GM13976 (cell line): ENCODE results near the gene SEMA6B.
A peak's percentile ranks its signal among the peaks of the same experiment; 100 is the strongest.

Experiments
- DNase-seq: peaks from one replicate; pipeline ENCODE4 v3.0.0; 2012; ENCODE audit warnings: low spot score
- in situ Hi-C: fragments of 300-500 bp; cut with MboI; formaldehyde crosslinking; loops from one replicate; pipeline ENCODE4 v1.12.0; 2022; ENCODE audit warnings: low sequenced_read_pairs, mixed read lengths, inconsistent platforms; ENCODE audit not compliant: unreplicated experiment
- TF ChIP-seq, protein P1 (sequence below): IDR thresholded peaks from 2 replicates; pipeline ENCODE4 v1.5.1; 2012; ENCODE audit warnings: borderline replicate concordance, mild to moderate bottlenecking; ENCODE audit not compliant: insufficient read depth; ENCODE audit errors: extremely low read depth, missing control alignments, control extremely low read depth

Gene SEMA6B

DNA sequence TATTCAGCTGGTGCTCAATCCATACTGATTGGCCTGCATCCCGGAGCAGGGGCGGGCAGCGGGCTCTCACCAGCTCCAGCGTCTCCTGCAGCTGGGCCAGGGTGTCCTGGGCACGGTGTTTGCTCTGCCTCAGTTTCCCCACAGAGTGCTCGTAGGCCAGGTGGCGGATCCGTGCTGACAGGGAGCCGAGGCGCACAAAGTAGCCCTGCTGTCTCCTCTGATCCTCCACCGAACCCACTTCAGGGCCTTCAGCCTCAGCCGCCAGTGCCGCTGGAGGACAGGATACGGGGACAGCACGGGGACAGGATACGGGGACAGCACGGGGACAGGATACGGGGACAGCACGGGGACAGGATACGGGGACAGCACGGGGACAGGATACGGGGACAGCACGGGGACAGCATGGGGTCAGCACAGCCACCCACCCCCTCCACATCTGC, 33.9 kb downstream of the SEMA6B start:
- no peak for DNase-seq
- TF ChIP-seq, protein P1, sequence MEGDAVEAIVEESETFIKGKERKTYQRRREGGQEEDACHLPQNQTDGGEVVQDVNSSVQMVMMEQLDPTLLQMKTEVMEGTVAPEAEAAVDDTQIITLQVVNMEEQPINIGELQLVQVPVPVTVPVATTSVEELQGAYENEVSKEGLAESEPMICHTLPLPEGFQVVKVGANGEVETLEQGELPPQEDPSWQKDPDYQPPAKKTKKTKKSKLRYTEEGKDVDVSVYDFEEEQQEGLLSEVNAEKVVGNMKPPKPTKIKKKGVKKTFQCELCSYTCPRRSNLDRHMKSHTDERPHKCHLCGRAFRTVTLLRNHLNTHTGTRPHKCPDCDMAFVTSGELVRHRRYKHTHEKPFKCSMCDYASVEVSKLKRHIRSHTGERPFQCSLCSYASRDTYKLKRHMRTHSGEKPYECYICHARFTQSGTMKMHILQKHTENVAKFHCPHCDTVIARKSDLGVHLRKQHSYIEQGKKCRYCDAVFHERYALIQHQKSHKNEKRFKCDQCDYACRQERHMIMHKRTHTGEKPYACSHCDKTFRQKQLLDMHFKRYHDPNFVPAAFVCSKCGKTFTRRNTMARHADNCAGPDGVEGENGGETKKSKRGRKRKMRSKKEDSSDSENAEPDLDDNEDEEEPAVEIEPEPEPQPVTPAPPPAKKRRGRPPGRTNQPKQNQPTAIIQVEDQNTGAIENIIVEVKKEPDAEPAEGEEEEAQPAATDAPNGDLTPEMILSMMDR, result no peak
- in situ Hi-C loops, result no loop called here

DNA sequence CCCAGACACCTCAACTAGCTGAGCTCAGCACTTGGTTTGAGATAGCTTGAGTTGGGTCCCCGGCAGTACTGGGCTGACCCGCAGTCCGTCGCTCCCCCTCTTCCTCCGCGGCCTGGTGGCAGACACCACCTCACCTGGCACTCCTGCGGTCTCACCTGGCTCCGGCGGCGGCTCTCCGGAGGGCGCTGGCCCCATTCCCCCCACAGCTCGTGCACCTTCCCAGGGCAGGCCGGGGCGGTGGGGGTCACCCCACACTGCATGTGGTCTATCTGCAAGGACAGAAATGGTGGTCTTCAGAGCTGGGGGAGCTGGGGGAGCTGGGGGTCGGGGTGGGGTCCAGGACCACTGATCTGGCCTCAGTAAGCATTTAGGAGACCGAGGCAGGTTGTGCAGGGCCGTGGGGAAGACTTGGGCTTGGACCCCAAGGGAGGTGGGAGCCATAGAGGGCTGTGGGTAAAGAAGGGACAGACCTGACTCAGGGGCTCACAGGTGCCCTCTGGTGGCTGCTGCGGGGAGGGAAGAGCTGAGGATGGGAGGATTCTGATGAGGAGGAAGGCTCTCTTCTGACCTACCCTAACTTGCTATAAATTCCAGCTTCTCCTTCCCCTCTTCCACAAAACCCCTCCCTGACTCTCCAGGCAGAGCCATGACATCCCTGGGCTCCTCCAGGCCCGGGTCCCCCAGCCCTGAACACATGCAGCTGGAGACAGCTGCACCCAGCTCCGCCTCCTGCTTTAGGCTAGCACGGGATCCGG, 34.5 kb downstream of the SEMA6B start:
- TF ChIP-seq, protein P1, result peak; percentile 68
- peak; percentile 85 for DNase-seq
- in situ Hi-C loops, result no loop called here

DNA sequence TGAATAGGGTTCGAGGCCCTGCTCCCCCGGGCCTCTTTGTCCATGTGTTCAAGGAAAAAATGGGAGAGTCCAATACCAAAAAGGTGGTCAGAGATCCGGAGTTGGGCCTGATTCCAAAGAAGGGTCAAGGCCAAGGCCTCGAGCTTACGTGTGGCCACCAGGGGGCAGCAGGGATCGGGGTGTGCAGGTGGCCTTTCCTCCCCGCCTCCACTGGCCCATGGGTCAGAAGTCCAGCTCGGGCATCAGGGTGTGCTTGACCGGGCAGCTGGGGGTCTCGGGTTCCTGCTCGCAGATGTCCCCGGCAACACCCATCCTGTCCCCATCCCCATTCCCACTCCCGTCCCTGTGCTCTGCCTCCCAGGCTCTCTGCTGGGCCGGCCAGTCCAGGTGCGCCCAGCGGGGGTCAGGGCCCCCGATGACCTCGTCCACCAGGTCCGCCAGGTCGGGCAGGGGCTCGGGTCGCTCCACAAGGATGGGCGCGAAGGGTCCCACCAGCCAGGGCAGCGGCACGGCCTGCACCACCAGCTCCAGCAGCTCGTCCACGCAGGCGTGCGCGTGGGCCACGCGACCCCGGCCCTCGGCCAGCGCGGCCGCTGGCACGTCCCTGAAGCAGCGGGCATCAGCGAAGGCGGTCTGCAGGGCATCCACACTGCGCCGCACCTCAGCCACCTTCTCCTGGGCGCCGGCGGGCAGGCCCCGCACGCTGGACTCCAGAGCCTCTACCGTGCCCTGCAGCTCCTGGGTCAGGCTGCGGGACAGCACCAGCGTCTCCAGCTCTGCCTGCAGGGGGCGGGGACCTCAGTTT, 36.0 kb downstream of the SEMA6B start:
- TF ChIP-seq, protein P1, result peak; percentile 69
- peak; percentile 80 for DNase-seq
- in situ Hi-C loops, result no loop called here

DNA sequence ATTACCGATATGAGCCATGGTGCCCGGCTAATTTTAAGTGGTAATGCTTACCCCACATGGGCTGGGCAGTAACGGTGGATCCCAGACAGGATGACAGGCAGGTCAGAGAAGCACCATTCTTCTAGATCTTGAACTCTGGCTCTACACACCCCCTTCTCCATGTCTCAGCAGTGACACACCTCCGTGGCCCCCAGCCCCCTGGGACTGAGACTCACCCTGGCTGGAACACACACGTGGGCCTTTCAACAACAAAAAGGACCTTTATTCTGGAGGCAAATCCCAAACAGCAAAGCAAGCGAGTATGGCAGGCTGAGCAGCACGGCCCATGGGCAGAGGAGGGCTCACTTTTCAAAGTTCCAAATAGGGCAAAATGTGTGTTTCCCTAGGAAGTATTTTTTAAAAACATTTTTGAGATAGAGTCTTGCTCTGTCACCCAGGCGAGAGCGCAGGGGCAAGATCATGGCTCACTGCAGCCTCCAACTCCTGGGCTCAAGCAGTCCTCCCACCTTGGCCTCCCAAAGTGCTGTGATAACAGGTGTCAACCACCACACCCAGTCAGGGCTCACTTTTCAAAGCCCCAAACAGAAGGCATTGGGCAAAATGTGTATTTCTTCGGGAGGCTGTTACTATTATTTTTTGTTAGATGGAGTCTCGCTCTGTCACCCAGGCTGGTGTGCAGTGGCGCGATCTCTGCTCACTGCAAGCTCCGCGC, 37.0 kb downstream of the SEMA6B start:
- in situ Hi-C loops, result no loop called here
- TF ChIP-seq, protein P1, result no peak

DNA sequence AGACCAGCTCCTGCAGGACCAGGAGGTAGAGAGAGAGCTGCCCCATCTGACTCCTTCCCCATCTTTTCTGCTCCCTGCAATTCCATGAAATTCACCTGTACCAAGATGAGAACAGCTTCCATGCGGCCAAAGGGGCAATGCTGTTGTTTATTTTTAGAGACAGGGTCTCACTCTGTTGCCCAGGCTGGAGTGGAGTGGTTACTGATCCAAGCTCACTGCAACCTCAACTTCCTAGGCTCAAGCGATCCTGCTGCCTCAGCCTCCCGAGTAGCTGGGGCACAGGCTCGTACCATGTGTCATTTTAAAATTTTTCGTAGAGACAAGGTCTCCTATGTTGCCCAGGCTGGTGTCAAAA, 37.6 kb downstream of the SEMA6B start:
- in situ Hi-C loops, result no loop called here
- no peak for DNase-seq
- TF ChIP-seq, protein P1, result no peak

More for the DNA sequence above, 37.0 kb downstream of the SEMA6B start:
- no peak for DNase-seq

DNA sequence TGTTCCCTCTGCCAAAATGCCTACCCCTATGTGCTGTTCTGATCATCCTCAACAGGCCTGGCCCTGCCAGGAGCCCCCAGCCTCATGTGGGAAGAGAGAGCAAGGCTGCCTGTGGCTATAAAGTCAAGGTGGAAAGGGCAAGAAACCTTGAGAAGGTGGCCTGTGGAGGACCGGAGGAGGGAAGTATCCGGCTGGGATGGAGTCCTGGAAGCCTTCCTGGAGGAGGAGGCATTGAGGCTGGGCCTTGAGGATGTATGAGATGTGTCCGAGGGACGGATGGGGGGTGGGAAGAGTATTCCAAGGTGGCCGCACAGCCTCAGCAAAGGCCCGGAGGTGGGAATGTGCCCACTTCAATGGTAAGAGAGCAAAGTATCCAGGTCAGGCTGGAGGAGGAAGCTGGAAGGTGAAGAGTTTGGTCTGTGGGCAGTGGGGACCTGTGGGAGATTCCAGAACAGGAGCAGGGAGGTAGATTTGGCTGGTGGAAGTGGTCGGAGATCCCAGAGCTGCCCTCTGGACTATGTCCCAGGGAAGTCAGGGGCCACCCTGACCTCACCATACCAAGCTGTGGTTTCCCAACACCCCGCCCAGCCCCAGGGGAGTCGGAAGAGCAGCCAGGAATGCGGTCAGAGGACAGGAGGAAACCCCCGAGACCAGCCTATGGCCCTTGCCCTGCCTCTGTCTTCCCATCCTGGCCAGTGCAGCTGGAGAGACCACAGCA, 38.2 kb downstream of the SEMA6B start:
- DNase-seq, result no peak
- TF ChIP-seq, protein P1, result no peak
- in situ Hi-C loops, result no loop called here
